Upper lobe of left lung (tissue), 4 donors: ENCODE results near the gene USP10.

Source experiments
- CTCF ChIP-seq, 6 experiments: fragments of 450-650 bp in 4 of 6; fragments of 200-600 bp in 2 of 6; sonication (generic) in 2 of 6; IDR thresholded peaks; one replicate each; pipeline ENCODE4 v1.5.1; 2016 to 2019; ENCODE audit warnings: antibody characterized with exemption in 6 of 6
- EP300 ChIP-seq, 4 donors: sonication (generic); formaldehyde crosslinking; IDR thresholded peaks; one replicate each; pipeline ENCODE4 v1.5.1; 2017; ENCODE audit warnings: antibody characterized with exemption in 4 of 4, control low read depth in 2 of 4
- POLR2A ChIP-seq, 4 donors: fragments of 450-650 bp; IDR thresholded peaks; one replicate each; pipeline ENCODE4 v1.5.1; 2016 to 2017; ENCODE audit warnings: antibody characterized with exemption in 4 of 4, mild to moderate bottlenecking in 2 of 4
- POLR2AphosphoS5 ChIP-seq, 2 donors: sonication (generic); formaldehyde crosslinking; IDR thresholded peaks; one replicate each; pipeline ENCODE4 v1.5.1; 2017; ENCODE audit warnings: antibody characterized with exemption in 2 of 2

DNA sequence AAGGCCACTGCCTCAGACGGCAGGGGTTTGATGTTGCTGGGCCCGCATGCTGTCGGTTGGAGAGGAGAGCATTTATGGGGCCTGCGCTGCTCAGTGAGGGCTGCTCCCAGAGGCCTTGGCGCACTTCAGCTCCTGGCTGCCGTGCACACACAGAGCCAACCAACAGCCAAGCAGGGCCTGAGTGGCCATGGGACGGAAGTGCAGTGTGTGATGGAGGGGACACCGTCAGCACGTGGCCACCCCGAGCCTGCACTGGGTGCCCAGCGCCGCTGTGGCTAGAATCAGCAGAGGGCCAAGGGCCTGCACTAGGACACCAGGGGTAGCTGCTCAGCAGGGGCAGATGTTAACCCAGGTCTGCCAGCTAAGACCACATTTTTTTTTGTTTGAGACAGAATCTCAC lies 29.7 kb upstream of the USP10 start:
- TF ChIP-seq CTCF (IDR thresholded peaks at IDR 0.05), result no peak
- no peak for TF ChIP-seq POLR2AphosphoS5 (IDR thresholded peaks at IDR 0.05)
- no peak for TF ChIP-seq POLR2A (IDR thresholded peaks at IDR 0.05)
- TF ChIP-seq EP300 (IDR thresholded peaks at IDR 0.05), result no peak
